Right lobe of liver (tissue), 4 donors: ENCODE results near the gene UCP2.

ENCODE experiments used
- CTCF ChIP-seq, 4 donors: fragments of 200-600 bp in 3 of 4; fragments of 450-650 bp in 1 of 4; IDR thresholded peaks; one replicate each; pipeline versions ENCODE4 v1.5.1 to v1.8.0; 2016 to 2022; ENCODE audit warnings: antibody characterized with exemption in 4 of 4, mild to moderate bottlenecking in 2 of 4
- POLR2A ChIP-seq: fragments of 450-650 bp; IDR thresholded peaks from one replicate; pipeline ENCODE4 v1.6.1; 2017; ENCODE audit warnings: antibody characterized with exemption, mild to moderate bottlenecking
- donor health status: DM: no; HTN: no; CAD: no.
- donor health status: DM: no; HTN: no; CAD: no.
- donor health status: DM: no; HTN: yes; CAD: no.

- TF ChIP-seq POLR2A (no peak), CTCF (IDR thresholded peaks at IDR 0.05) (no peak)
Measured at GRCh38 chr11:73976451-73977151, 6.0 kb downstream of the UCP2 start.
